Muscle of leg (tissue), 11 donors: ENCODE results near the gene ADAMTSL1. TPM values are rescaled to one million over a fixed set of nuclear protein-coding genes. Genes with fewer than 3 reads are reported as not detected.

Source experiments
- DNase-seq: peaks from one replicate; pipeline ENCODE4 v3.0.0; 2013
- H3K27ac ChIP-seq: one replicate; pipeline ENCODE4 v1.5.1; 2013; ENCODE audit warnings: mild to moderate bottlenecking, low read length, control low read depth
- H3K27me3 ChIP-seq: one replicate; pipeline ENCODE4 v1.6.1; 2013; ENCODE audit warnings: low read length; ENCODE audit not compliant: control insufficient read depth, insufficient read depth
- H3K36me3 ChIP-seq: one replicate; pipeline ENCODE4 v1.6.1; 2013; ENCODE audit warnings: low read length; ENCODE audit not compliant: control insufficient read depth, insufficient read depth
- H3K4me1 ChIP-seq: one replicate; pipeline ENCODE4 v1.6.1; 2013; ENCODE audit warnings: low read length; ENCODE audit not compliant: control insufficient read depth, insufficient read depth
- H3K4me3 ChIP-seq: one replicate; pipeline ENCODE4 v1.5.1; 2013; ENCODE audit warnings: low read length, control low read depth
- H3K9me3 ChIP-seq: replicated peaks from 2 replicates; pipeline ENCODE4 v1.6.1; 2013; ENCODE audit warnings: low read depth, low read length; ENCODE audit not compliant: control insufficient read depth
- WGBS: methylation state at CpG from one replicate; pipeline ENCODE4 v1.1.5; 2013; ENCODE audit warnings: missing lambda C conversion rate; ENCODE audit not compliant: insufficient coverage; 5-methylcytosine and 5-hydroxymethylcytosine counted together
- polyA plus RNA-seq, 8 donors: library from polyadenylated mRNA; unstranded; fragments of 120-200 nt; gene quantifications; one replicate each; pipeline versions ENCODE4 v1.2.1 to v1.2.3, GENCODE V29; 2013; ENCODE audit warnings: inconsistent platforms in 1 of 8, low replicate concordance in 1 of 8; ENCODE audit not compliant: insufficient read length in 8 of 8, insufficient read depth in 1 of 8
- total RNA-seq: library from RNA; stranded (reverse); fragments of 120-200 nt; gene quantifications from one replicate; pipeline ENCODE4 v1.2.4, GENCODE V29; 2013

The ADAMTSL1 gene
- total and polyA plus RNA-seq, 9 donors: 9.9 to 32.9 (median 20.1) TPM

- DNase-seq: no peak
- no peak overlapping the region for H3K27ac ChIP-seq
- H3K27me3 ChIP-seq: no peaks in the 10 kb centered on the region
- H3K36me3 ChIP-seq: no peaks in the 10 kb centered on the region
- 60% methylated on average over 1 of the region's 5 CpGs for WGBS
- H3K9me3 ChIP-seq: no peaks in the 10 kb centered on the region
- H3K4me3 ChIP-seq: no peak overlapping the region
- no peaks in the 10 kb centered on the region for H3K4me1 ChIP-seq
These were observed 265.8 kb downstream of the ADAMTSL1 start for GRCh38 chr9:18739641-18740318.

- H3K27me3 ChIP-seq: no peaks in the 10 kb centered on the region
- H3K27ac ChIP-seq: no peak overlapping the region
- H3K36me3 ChIP-seq: no peaks in the 10 kb centered on the region
- WGBS: no CpG with 5 or more reads among the region's 1 CpG
- H3K9me3 ChIP-seq: no peaks in the 10 kb centered on the region
- DNase-seq: no peak
- no peaks in the 10 kb centered on the region for H3K4me1 ChIP-seq
- H3K4me3 ChIP-seq: no peak overlapping the region
These were observed 267.4 kb downstream of the ADAMTSL1 start for GRCh38 chr9:18741359-18741758.

- H3K36me3 ChIP-seq: no peaks in the 10 kb centered on the region
- no peak overlapping the region for H3K4me3 ChIP-seq
- H3K9me3 ChIP-seq: no peaks in the 10 kb centered on the region
- no peaks in the 10 kb centered on the region for H3K4me1 ChIP-seq
- H3K27me3 ChIP-seq: no peaks in the 10 kb centered on the region
- no peak overlapping the region for H3K27ac ChIP-seq
- no peak for DNase-seq
- WGBS: no CpG with 5 or more reads among the region's 1 CpG
These were observed 268.0 kb downstream of the ADAMTSL1 start for GRCh38 chr9:18741945-18742344.

GRCh38 chr9:18743421-18743820 is 269.5 kb downstream of the ADAMTSL1 start:
- no peaks in the 10 kb centered on the region for H3K4me1 ChIP-seq
- DNase-seq: no peak

GRCh38 chr9:18743971-18744370 is 270.0 kb downstream of the ADAMTSL1 start:
- H3K9me3 ChIP-seq: no peaks in the 10 kb centered on the region
- DNase-seq: no peak
- H3K27me3 ChIP-seq: no peaks in the 10 kb centered on the region
- no peak overlapping the region for H3K27ac ChIP-seq
- H3K4me3 ChIP-seq: no peak overlapping the region
- H3K36me3 ChIP-seq: no peaks in the 10 kb centered on the region
- no peaks in the 10 kb centered on the region for H3K4me1 ChIP-seq
- 38% methylated on average over 2 of the region's 2 CpGs for WGBS

More at GRCh38 chr9:18743421-18743820, 269.5 kb downstream of the ADAMTSL1 start:
- Histone ChIP-seq H3K4me3 (no peak overlapping the region), H3K27ac (no peak overlapping the region), H3K36me3 (no peaks in the 10 kb centered on the region), H3K9me3 (no peaks in the 10 kb centered on the region), H3K27me3 (no peaks in the 10 kb centered on the region)
- 71% methylated on average over 1 of the region's 6 CpGs for WGBS

- Histone ChIP-seq H3K9me3 (no peaks in the 10 kb centered on the region), H3K27me3 (no peaks in the 10 kb centered on the region), H3K4me3 (no peak overlapping the region), H3K36me3 (no peaks in the 10 kb centered on the region), H3K4me1 (no peaks in the 10 kb centered on the region), H3K27ac (no peak overlapping the region)
- peak; percentile 52 for DNase-seq
- WGBS: no CpG with 5 or more reads among the region's 2 CpGs
These were observed 271.8 kb downstream of the ADAMTSL1 start for GRCh38 chr9:18745710-18746109.

GRCh38 chr9:18746631-18747030 is 272.7 kb downstream of the ADAMTSL1 start:
- Histone ChIP-seq H3K36me3 (no peaks in the 10 kb centered on the region), H3K27me3 (no peaks in the 10 kb centered on the region), H3K27ac (no peak overlapping the region), H3K9me3 (no peaks in the 10 kb centered on the region), H3K4me3 (no peak overlapping the region), H3K4me1 (no peaks in the 10 kb centered on the region)
- DNase-seq: peak; percentile 11
- 60% methylated on average over 1 of the region's 1 CpG for WGBS

GRCh38 chr9:18747595-18747994 is 273.6 kb downstream of the ADAMTSL1 start:
- Histone ChIP-seq H3K27me3 (no peaks in the 10 kb centered on the region), H3K36me3 (no peaks in the 10 kb centered on the region), H3K4me1 (no peaks in the 10 kb centered on the region), H3K9me3 (no peaks in the 10 kb centered on the region), H3K4me3 (no peak overlapping the region), H3K27ac (no peak overlapping the region)
- no peak for DNase-seq
- WGBS: 71% methylated on average over 2 of the region's 3 CpGs

GRCh38 chr9:18748251-18748701 is 274.3 kb downstream of the ADAMTSL1 start:
- no peaks in the 10 kb centered on the region for H3K4me1 ChIP-seq
- no peak overlapping the region for H3K4me3 ChIP-seq
- no peaks in the 10 kb centered on the region for H3K36me3 ChIP-seq
- no peaks in the 10 kb centered on the region for H3K9me3 ChIP-seq
- WGBS: no CpG with 5 or more reads among the region's 1 CpG
- no peaks in the 10 kb centered on the region for H3K27me3 ChIP-seq
- no peak for DNase-seq
- no peak overlapping the region for H3K27ac ChIP-seq

- Histone ChIP-seq H3K9me3 (no peaks in the 10 kb centered on the region), H3K36me3 (no peaks in the 10 kb centered on the region), H3K27me3 (no peaks in the 10 kb centered on the region), H3K4me1 (no peaks in the 10 kb centered on the region), H3K4me3 (no peak overlapping the region), H3K27ac (no peak overlapping the region)
- DNase-seq: no peak
- no CpG with 5 or more reads among the region's 1 CpG for WGBS
These were observed 275.8 kb downstream of the ADAMTSL1 start for GRCh38 chr9:18749711-18750110.

GRCh38 chr9:18753904-18754303 is 280.0 kb downstream of the ADAMTSL1 start:
- H3K27ac ChIP-seq: no peak overlapping the region
- H3K27me3 ChIP-seq: no peaks in the 10 kb centered on the region
- H3K4me3 ChIP-seq: no peak overlapping the region
- H3K36me3 ChIP-seq: peaks cover 4% of the 10 kb centered on the region
- H3K9me3 ChIP-seq: no peaks in the 10 kb centered on the region
- no peak for DNase-seq
- no peaks in the 10 kb centered on the region for H3K4me1 ChIP-seq
- whole genome bisulfite sequencing: no CpG with 5 or more reads among the region's 4 CpGs
